Smooth muscle cell (in vitro differentiated cells): ENCODE results near the gene PCED1A. TPM values are rescaled to one million over a fixed set of nuclear protein-coding genes. Genes with fewer than 3 reads are reported as not detected.

ENCODE experiments used
- DNase-seq: peaks from one replicate; lab custom pipeline; 2025; ENCODE audit not compliant: unreplicated experiment; lab: John Stamatoyannopoulos, UW
- H2AFZ ChIP-seq: fragments of 200-600 bp; sonication (generic); 2 replicates; pipeline ENCODE4 v1.6.0; 2016; ENCODE audit warnings: antibody characterized with exemption, low read depth, mild to moderate bottlenecking
- H3F3A ChIP-seq: fragments of 200-600 bp; sonication (generic); 2 replicates; pipeline ENCODE4 v1.6.0; 2017; ENCODE audit warnings: antibody characterized with exemption, low read depth
- H3K27ac ChIP-seq: fragments of 200-600 bp; sonication (generic); 2 replicates; pipeline ENCODE4 v1.5.1; 2016; ENCODE audit warnings: low read depth, mild to moderate bottlenecking
- H3K27me3 ChIP-seq: fragments of 200-600 bp; sonication (generic); 2 replicates; pipeline ENCODE4 v1.6.1; 2016; ENCODE audit warnings: low read depth, mild to moderate bottlenecking
- H3K36me3 ChIP-seq: fragments of 200-600 bp; sonication (generic); 2 replicates; pipeline ENCODE4 v1.5.1; 2016; ENCODE audit warnings: low read depth
- H3K4me1 ChIP-seq: fragments of 200-600 bp; sonication (generic); 2 replicates; pipeline ENCODE4 v1.5.1; 2016; ENCODE audit warnings: low read depth
- H3K4me2 ChIP-seq: fragments of 200-600 bp; sonication (generic); 2 replicates; pipeline ENCODE4 v1.6.0; 2016; ENCODE audit warnings: mild to moderate bottlenecking
- H3K4me3 ChIP-seq: fragments of 200-600 bp; sonication (generic); 2 replicates; pipeline ENCODE4 v1.5.1; 2016; ENCODE audit warnings: mild to moderate bottlenecking
- H3K79me2 ChIP-seq: fragments of 200-600 bp; sonication (generic); 2 replicates; pipeline ENCODE4 v1.6.0; 2016; ENCODE audit warnings: low read depth, mild to moderate bottlenecking
- H3K9ac ChIP-seq: fragments of 200-600 bp; sonication (generic); 2 replicates; pipeline ENCODE4 v1.6.0; 2016; ENCODE audit warnings: low read depth
- H3K9me3 ChIP-seq: fragments of 200-600 bp; sonication (generic); replicated peaks from 2 replicates; pipeline ENCODE4 v1.5.1; 2016; ENCODE audit warnings: low read depth
- H4K20me1 ChIP-seq: fragments of 200-600 bp; sonication (generic); 2 replicates; pipeline ENCODE4 v1.6.0; 2016; ENCODE audit warnings: low read depth
- whole genome bisulfite sequencing: methylation state at CpG from one replicate; pipeline ENCODE4 v1.1.7; 2016; ENCODE audit warnings: low lambda C conversion rate; 5-methylcytosine and 5-hydroxymethylcytosine counted together
- polyA plus RNA-seq: library from polyadenylated mRNA; unstranded; fragments of >200 nt; fragmentation: Nextera tagmentation; extraction: Ambion mirVana; gene quantifications from 2 replicates; pipeline ENCODE4 v1.2.1, GENCODE V29; 2016
- total RNA-seq: library from RNA; depleted of rRNA; stranded (reverse); fragments of >200 nt; gene quantifications from 2 replicates; pipeline ENCODE4 v1.2.3, GENCODE V29; 2014
- TF ChIP-seq, protein P1 (sequence below): fragments of 200-600 bp; sonication (generic); IDR thresholded peaks from 2 replicates; pipeline ENCODE4 v1.5.1; 2017; ENCODE audit warnings: borderline replicate concordance, mild to moderate bottlenecking, antibody characterized with exemption; ENCODE audit not compliant: insufficient read depth, poor library complexity, severe bottlenecking

Gene PCED1A
- total and polyA plus RNA-seq, 2 experiments from 2014 or later: 18.7 to 46.7 TPM

DNA sequence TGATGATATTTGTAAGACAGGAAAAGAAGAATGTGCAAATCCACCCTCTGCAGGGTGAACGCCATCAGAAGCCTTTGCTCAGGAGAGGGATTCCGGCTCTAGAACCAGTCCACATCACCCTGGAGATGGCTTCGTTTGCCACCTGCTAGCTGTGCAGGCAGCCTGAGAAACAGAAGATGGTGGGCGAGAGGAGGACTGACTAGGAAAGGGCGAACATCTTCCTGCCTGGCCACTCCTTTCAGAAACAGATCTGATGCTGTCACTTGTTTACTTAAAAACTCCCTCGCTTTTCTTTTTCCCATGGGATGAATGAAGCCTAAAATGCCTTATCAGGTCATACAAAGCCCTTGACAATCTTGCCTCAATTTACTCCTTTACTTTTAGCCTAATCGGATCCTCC, 34.0 kb upstream of the PCED1A start:
- no peak for DNase-seq
- H3F3A ChIP-seq: peaks cover 14% of the 10 kb centered on the region
- H3K4me1 ChIP-seq: peaks cover 25% of the 10 kb centered on the region
- WGBS: 52% methylated on average over 7 of the region's 7 CpGs
- H3K4me3 ChIP-seq: peak overlapping the region; percentile 95
- H4K20me1 ChIP-seq: peaks cover 51% of the 10 kb centered on the region
- H3K27me3 ChIP-seq: no peaks in the 10 kb centered on the region
- no peaks in the 10 kb centered on the region for H3K9me3 ChIP-seq
- peak overlapping the region; percentile 99 for H3K4me2 ChIP-seq
- no peak overlapping the region for H3K27ac ChIP-seq
- H3K36me3 ChIP-seq: no peaks in the 10 kb centered on the region
- H3K9ac ChIP-seq: peak overlapping the region; percentile 65
- TF ChIP-seq, protein P1, sequence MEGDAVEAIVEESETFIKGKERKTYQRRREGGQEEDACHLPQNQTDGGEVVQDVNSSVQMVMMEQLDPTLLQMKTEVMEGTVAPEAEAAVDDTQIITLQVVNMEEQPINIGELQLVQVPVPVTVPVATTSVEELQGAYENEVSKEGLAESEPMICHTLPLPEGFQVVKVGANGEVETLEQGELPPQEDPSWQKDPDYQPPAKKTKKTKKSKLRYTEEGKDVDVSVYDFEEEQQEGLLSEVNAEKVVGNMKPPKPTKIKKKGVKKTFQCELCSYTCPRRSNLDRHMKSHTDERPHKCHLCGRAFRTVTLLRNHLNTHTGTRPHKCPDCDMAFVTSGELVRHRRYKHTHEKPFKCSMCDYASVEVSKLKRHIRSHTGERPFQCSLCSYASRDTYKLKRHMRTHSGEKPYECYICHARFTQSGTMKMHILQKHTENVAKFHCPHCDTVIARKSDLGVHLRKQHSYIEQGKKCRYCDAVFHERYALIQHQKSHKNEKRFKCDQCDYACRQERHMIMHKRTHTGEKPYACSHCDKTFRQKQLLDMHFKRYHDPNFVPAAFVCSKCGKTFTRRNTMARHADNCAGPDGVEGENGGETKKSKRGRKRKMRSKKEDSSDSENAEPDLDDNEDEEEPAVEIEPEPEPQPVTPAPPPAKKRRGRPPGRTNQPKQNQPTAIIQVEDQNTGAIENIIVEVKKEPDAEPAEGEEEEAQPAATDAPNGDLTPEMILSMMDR: no peak
- H3K79me2 ChIP-seq: peaks cover 53% of the 10 kb centered on the region
- H2AFZ ChIP-seq: no peak overlapping the region

GRCh38 chr20:2873747-2874041, 33.2 kb upstream of the PCED1A start:
- H3K4me1 ChIP-seq: peaks cover 25% of the 10 kb centered on the region

DNA sequence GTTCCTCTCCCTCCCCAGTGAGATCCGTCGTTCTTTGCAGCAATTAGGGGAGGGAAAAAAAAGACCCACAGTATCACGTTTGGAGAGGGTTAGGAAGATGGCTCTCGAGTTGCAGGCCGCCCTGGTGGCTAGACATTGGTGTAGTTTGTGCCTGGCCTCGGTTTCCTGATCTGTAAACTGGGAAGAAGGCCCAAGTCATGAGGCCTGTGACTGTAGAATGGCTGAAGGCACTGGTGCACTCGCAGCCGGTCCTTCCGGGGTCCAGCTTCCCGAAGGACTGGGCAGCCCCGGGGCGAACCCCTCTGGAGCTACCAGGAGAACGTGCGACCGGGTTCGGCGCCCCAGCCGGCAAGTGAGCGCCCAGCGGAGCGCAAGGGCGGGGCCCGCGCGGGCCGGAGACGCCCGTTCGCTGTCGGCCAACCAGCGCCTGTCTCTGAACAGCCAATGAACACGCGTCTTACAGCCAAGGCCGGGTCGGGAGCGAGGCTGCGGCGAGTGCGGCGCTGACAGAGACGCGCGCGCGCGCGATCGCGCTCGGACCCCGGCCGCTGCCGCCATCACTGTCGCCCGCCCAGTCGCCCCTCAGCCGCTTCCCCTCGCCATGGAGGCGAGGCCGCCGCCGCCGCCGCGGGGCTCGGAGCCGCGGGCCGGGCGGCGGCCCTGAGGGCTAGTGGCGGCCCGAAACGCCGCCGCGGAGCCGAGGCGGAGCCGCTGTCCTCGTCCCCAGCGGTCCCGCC, 32.7 kb upstream of the PCED1A start, which contains the start of gene PTPRA:
Gene PTPRA (plus strand): TSS at position 472 of the 737 bp plus-strand sequence. CDS start 90,797 bp downstream, outside the sequence.
- H3K9ac ChIP-seq: peak within 1 kb of the TSS; percentile 65
- H4K20me1 ChIP-seq: peaks cover 38% of the 10 kb centered on the region
- WGBS: under 1% methylated on average over 70 of the region's 83 CpGs
- peak within 1 kb of the TSS; percentile 73 for H2AFZ ChIP-seq
- no peak within 1 kb of the TSS for H3K27ac ChIP-seq
- DNase-seq: peak; percentile 59
- no peaks in the 10 kb centered on the region for H3K9me3 ChIP-seq
- H3F3A ChIP-seq: peaks cover 14% of the 10 kb centered on the region
- H3K4me1 ChIP-seq: peaks cover 25% of the 10 kb centered on the region
- peak within 1 kb of the TSS; percentile 95 for H3K4me3 ChIP-seq
- peaks cover 42% of the 10 kb centered on the region for H3K79me2 ChIP-seq
- H3K36me3 ChIP-seq: no peaks in the 10 kb centered on the region
- no peaks in the 10 kb centered on the region for H3K27me3 ChIP-seq
- TF ChIP-seq, protein P1: no peak
- H3K4me2 ChIP-seq: peak within 1 kb of the TSS; percentile 99

More at GRCh38 chr20:2873747-2874041, 33.2 kb upstream of the PCED1A start:
- WGBS: 2% methylated on average over 21 of the region's 29 CpGs
- Histone ChIP-seq H3K9me3 (no peaks in the 10 kb centered on the region), H3K27me3 (no peaks in the 10 kb centered on the region), H3F3A (peaks cover 14% of the 10 kb centered on the region), H3K27ac (no peak overlapping the region), H3K79me2 (peaks cover 47% of the 10 kb centered on the region), H3K36me3 (no peaks in the 10 kb centered on the region), H3K4me3 (peak overlapping the region; percentile 95), H2AFZ (peak overlapping the region; percentile 71), H4K20me1 (peaks cover 43% of the 10 kb centered on the region), H3K9ac (peak overlapping the region; percentile 65), H3K4me2 (peak overlapping the region; percentile 99)
- TF ChIP-seq, protein P1: no peak
- DNase-seq: no peak
